Trophoblast cell (in vitro differentiated cells and primary cell): Measurements from ENCODE around the gene RBM23.

Experiments
- DNase-seq, 2 donors: peaks; one replicate each; pipeline ENCODE4 v3.0.0-alpha.2; 2016
- H2AFZ ChIP-seq: 2 replicates; pipeline ENCODE4 v1.6.1; 2013; ENCODE audit warnings: low read length, moderate library complexity, mild to moderate bottlenecking; ENCODE audit not compliant: insufficient read depth, poor library complexity
- H2AK5ac ChIP-seq: 2 replicates; pipeline ENCODE4 v1.6.1; 2013; ENCODE audit warnings: mild to moderate bottlenecking, low read length
- H2BK120ac ChIP-seq: 2 replicates; pipeline ENCODE4 v1.6.1; 2013; ENCODE audit warnings: low read length, mild to moderate bottlenecking, moderate library complexity; ENCODE audit not compliant: insufficient read depth, poor library complexity
- H2BK12ac ChIP-seq: 2 replicates; pipeline ENCODE4 v1.6.1; 2013; ENCODE audit warnings: mild to moderate bottlenecking, low read length, moderate library complexity
- H2BK5ac ChIP-seq: 2 replicates; pipeline ENCODE4 v1.6.1; 2013; ENCODE audit warnings: low read length, low read depth, moderate library complexity, mild to moderate bottlenecking; ENCODE audit not compliant: poor library complexity
- H3K14ac ChIP-seq: 2 replicates; pipeline ENCODE4 v1.6.1; 2013; ENCODE audit warnings: mild to moderate bottlenecking, low read length
- H3K18ac ChIP-seq: 2 replicates; pipeline ENCODE4 v1.6.1; 2013; ENCODE audit warnings: mild to moderate bottlenecking, low read length
- H3K23ac ChIP-seq: 2 replicates; pipeline ENCODE4 v1.6.1; 2013; ENCODE audit warnings: low read length
- H3K27ac ChIP-seq: 2 replicates; pipeline ENCODE4 v1.5.1; 2013; ENCODE audit warnings: low read depth, mild to moderate bottlenecking, inconsistent platforms, low read length, moderate library complexity
- H3K27me3 ChIP-seq: 2 replicates; pipeline ENCODE4 v1.6.1; 2013; ENCODE audit warnings: inconsistent platforms, mild to moderate bottlenecking, low read length, moderate library complexity; ENCODE audit not compliant: insufficient read depth
- H3K36me3 ChIP-seq, 2 experiments: 1 replicate in 1 of 2; 2 replicates in 1 of 2; pipeline ENCODE4 v1.6.1; 2013; ENCODE audit warnings: low read length in 2 of 2, mild to moderate bottlenecking in 2 of 2, moderate library complexity in 1 of 2; ENCODE audit not compliant: insufficient read depth in 2 of 2, control insufficient read depth in 1 of 2
- H3K4ac ChIP-seq: 2 replicates; pipeline ENCODE4 v1.6.1; 2013; ENCODE audit warnings: low read depth, mild to moderate bottlenecking, low read length, moderate library complexity
- H3K4me1 ChIP-seq, 2 experiments: 1 replicate in 1 of 2; 2 replicates in 1 of 2; pipeline ENCODE4 v1.6.1; 2013; ENCODE audit warnings: low read length in 2 of 2, mild to moderate bottlenecking in 2 of 2, moderate library complexity in 1 of 2; ENCODE audit not compliant: insufficient read depth in 2 of 2, control insufficient read depth in 1 of 2
- H3K4me2 ChIP-seq: 2 replicates; pipeline ENCODE4 v1.6.1; 2013; ENCODE audit warnings: inconsistent platforms, mild to moderate bottlenecking, low read length, moderate library complexity
- H3K4me3 ChIP-seq: 2 replicates; pipeline ENCODE4 v1.5.1; 2013; ENCODE audit warnings: mild to moderate bottlenecking, low read depth, low read length, inconsistent platforms
- H3K79me1 ChIP-seq: one replicate; pipeline ENCODE4 v1.6.1; 2013; ENCODE audit warnings: low read length
- H3K79me2 ChIP-seq: 2 replicates; pipeline ENCODE4 v1.6.1; 2013; ENCODE audit warnings: low read length, mild to moderate bottlenecking; ENCODE audit not compliant: control insufficient read depth, insufficient read depth, poor library complexity
- H3K9ac ChIP-seq: 2 replicates; pipeline ENCODE4 v1.6.1; 2013; ENCODE audit warnings: mild to moderate bottlenecking, low read length
- H3K9me3 ChIP-seq: 2 replicates; pipeline ENCODE4 v1.6.1; 2013; ENCODE audit warnings: low read depth, mild to moderate bottlenecking, control low read depth, inconsistent platforms, low read length; ENCODE audit not compliant: insufficient read depth
- H4K12ac ChIP-seq: 2 replicates; pipeline ENCODE4 v1.6.1; 2013; ENCODE audit warnings: low read depth, mild to moderate bottlenecking, low read length, moderate library complexity
- H4K8ac ChIP-seq: 2 replicates; pipeline ENCODE4 v1.6.1; 2013; ENCODE audit warnings: low read depth, mild to moderate bottlenecking, low read length, moderate library complexity
- H4K91ac ChIP-seq: one replicate; pipeline ENCODE4 v1.6.1; 2013; ENCODE audit warnings: low read depth, mild to moderate bottlenecking, low read length, moderate library complexity
- WGBS: extraction: QIAGEN DNeasy Blood & Tissue Kit; methylation state at CpG from one replicate; pipeline ENCODE4 v1.1.7; 2013; ENCODE audit warnings: missing lambda C conversion rate; ENCODE audit not compliant: insufficient read length, insufficient coverage; ENCODE audit errors: extremely low coverage; 5-methylcytosine and 5-hydroxymethylcytosine counted together

RBM23 gene

DNA sequence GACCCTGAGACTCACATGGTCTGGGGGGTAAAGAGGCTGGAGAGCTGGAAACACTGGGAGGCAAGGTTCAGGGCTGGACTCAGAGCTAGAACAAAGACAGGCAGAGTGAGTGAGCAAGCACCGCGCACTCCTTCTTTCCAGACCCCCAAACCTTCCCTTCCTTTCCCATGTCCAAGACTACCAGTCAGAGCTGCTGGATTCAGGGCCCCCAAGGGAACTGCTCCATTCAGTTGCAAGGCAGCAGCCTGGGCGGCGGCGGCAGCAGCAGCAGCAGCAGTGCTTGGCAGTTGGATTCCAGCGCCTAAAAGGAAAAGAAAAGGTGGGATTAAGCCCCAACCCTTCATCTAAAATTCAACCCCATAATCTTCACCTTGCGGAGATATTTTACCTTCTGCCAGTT, 17.1 kb downstream of the RBM23 start:
- no CpG with 5 or more reads among the region's 7 CpGs for WGBS
- Histone ChIP-seq H3K27ac (no peak overlapping the region), H3K4me1 (peaks cover 4 to 5% of the 10 kb centered on the region in 2 experiments), H3K4me3 (no peak overlapping the region), H2BK5ac (no peak overlapping the region), H3K14ac (no peak overlapping the region), H3K79me1 (no peaks in the 10 kb centered on the region), H2AK5ac (no peak overlapping the region), H4K12ac (no peak overlapping the region), H2BK120ac (no peak overlapping the region), H2AFZ (no peak overlapping the region), H3K4ac (no peak overlapping the region), H3K18ac (no peak overlapping the region), H4K8ac (no peak overlapping the region), H4K91ac (no peak overlapping the region), H3K23ac (no peak overlapping the region), H2BK12ac (no peak overlapping the region), H3K27me3 (no peaks in the 10 kb centered on the region), H3K4me2 (no peak overlapping the region), H3K79me2 (no peaks in the 10 kb centered on the region), H3K9me3 (peaks cover 2% of the 10 kb centered on the region), H3K9ac (no peak overlapping the region), H3K36me3 (peaks cover 41 to 52% of the 10 kb centered on the region in 2 experiments)
- DNase-seq = no peak

DNA sequence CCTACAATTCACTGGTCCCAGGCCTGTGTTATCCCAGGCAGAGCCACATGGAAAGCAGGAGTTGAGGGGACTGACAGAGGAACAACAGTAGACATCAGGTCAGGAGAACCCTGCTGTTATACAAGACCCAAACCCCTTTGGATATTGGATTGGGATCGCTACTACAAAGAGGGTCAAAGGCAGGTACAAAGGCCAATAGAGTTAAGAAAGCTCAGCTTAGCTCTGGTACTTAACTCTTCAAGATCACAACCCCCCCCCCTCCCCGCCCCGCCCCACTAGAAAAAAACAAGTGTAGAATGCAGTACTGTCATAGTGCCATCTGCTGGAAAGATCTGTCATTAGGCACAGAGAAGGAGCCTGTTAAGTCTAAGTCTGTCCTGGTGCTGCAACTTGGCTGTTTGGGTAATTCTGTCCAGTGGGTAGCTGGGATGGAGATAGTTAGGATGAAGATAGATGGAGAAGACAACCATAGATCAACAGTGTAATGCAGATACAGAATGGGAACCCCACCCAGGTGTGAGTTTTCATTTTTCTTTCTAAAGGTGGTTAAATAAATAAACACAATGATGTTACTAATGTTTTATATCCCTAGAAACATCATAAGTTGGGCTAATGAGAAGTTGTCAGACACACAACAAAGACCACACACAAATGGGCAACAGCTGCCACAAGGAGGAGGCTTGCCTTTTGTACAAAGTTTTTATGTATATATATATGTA, 18.7 kb downstream of the RBM23 start:
- no peak overlapping the region for H3K27ac ChIP-seq
- H4K12ac ChIP-seq = no peak overlapping the region
- H3K9ac ChIP-seq = no peak overlapping the region
- no peak overlapping the region for H2BK12ac ChIP-seq
- H3K18ac ChIP-seq = no peak overlapping the region
- WGBS = no CpG with 5 or more reads among the region's 3 CpGs
- H3K14ac ChIP-seq = no peak overlapping the region
- H3K79me2 ChIP-seq = no peaks in the 10 kb centered on the region
- H4K8ac ChIP-seq = no peak overlapping the region
- H3K4me1 ChIP-seq = peaks cover 4 to 5% of the 10 kb centered on the region in 2 experiments
- H3K4ac ChIP-seq = no peak overlapping the region
- H3K4me3 ChIP-seq = no peak overlapping the region
- no peak overlapping the region for H2BK120ac ChIP-seq
- no peaks in the 10 kb centered on the region for H3K27me3 ChIP-seq
- no peak overlapping the region for H3K23ac ChIP-seq
- peaks cover 31 to 39% of the 10 kb centered on the region in 2 experiments for H3K36me3 ChIP-seq
- H2AFZ ChIP-seq = no peak overlapping the region
- no peak overlapping the region for H2AK5ac ChIP-seq
- no peaks in the 10 kb centered on the region for H3K79me1 ChIP-seq
- peak; percentile 29 to 77 for DNase-seq
- no peak overlapping the region for H4K91ac ChIP-seq
- H3K4me2 ChIP-seq = no peak overlapping the region
- no peaks in the 10 kb centered on the region for H3K9me3 ChIP-seq
- H2BK5ac ChIP-seq = no peak overlapping the region

DNA sequence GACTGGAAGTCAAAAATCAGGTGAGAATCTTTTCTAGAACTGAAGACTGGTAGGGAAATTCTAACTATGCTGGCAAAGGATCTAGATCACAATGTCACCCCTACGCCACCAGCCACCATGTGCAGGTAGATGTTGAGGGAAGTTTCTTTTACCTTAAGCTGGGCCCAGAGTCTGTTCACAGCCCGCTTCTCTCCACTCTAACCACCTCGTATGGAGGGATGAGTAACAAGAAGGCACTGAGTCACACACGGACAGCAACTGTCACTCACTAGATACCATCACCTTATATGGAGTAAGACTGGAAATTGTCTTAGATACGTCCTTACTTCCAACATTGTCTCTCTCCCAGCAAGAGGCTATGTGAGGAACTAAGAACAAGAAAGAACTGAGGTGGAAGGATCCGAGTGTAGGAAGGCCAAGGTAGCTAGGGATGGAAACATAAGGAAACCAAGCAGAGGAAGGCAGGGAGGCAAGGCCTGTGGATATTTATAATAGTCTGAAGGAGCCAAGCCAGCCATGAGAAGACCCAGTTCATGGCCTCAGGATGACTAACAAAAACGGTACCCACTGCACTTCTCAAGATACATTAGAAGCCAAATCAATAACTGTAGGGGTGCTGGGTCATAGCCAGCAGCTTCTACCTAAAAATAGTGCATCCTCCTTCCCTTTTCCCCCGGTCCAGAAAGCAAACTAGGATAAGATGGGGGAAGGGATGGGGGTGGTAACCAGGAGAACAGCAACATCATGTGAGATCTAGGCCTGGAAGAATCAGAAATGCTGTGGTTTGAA, 20.5 kb downstream of the RBM23 start:
- Histone ChIP-seq H4K8ac (no peak overlapping the region), H2BK5ac (peak overlapping the region; percentile 19), H3K4ac (no peak overlapping the region), H3K4me3 (no peak overlapping the region), H3K79me1 (no peaks in the 10 kb centered on the region), H2BK120ac (no peak overlapping the region), H3K18ac (no peak overlapping the region), H2BK12ac (no peak overlapping the region), H3K4me1 (peaks cover 4 to 5% of the 10 kb centered on the region in 2 experiments), H3K79me2 (no peaks in the 10 kb centered on the region), H4K12ac (no peak overlapping the region), H3K27ac (peak overlapping the region; percentile 21), H2AK5ac (no peak overlapping the region), H3K4me2 (no peak overlapping the region), H3K27me3 (no peaks in the 10 kb centered on the region), H4K91ac (no peak overlapping the region), H2AFZ (no peak overlapping the region), H3K36me3 (peaks cover 21 to 24% of the 10 kb centered on the region in 2 experiments), H3K9me3 (no peaks in the 10 kb centered on the region), H3K14ac (no peak overlapping the region), H3K9ac (no peak overlapping the region), H3K23ac (no peak overlapping the region)
- DNase-seq = peak; percentile 62 to 76
- no CpG with 5 or more reads among the region's 8 CpGs for WGBS

DNA sequence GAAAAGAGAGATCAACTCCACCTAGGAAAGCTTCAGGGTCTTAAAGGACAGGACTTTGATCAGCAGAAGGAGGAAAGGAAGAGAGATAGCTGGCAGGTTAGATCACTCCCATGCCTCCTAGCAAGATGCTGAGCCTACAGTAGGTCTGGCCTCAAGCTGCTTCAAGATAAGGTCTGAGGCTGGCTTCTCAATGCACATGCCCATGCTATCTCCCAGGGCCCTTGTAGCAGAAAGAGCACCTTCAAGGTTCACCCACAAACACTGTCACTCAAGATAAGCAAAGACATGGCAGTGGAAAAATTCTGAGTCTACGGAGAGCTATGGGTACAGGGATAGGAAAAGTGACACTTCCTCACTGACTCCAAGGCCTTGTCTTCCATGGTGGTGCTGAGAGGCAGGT, 21.6 kb downstream of the RBM23 start:
- no peak overlapping the region for H2AFZ ChIP-seq
- H2BK5ac ChIP-seq = no peak overlapping the region
- no peaks in the 10 kb centered on the region for H3K79me1 ChIP-seq
- no peak overlapping the region for H4K91ac ChIP-seq
- no peak overlapping the region for H2BK120ac ChIP-seq
- no peak overlapping the region for H2AK5ac ChIP-seq
- H3K23ac ChIP-seq = no peak overlapping the region
- H3K9me3 ChIP-seq = no peaks in the 10 kb centered on the region
- no peak overlapping the region for H3K14ac ChIP-seq
- H3K27ac ChIP-seq = no peak overlapping the region
- peaks cover 14 to 17% of the 10 kb centered on the region in 2 experiments for H3K36me3 ChIP-seq
- H3K4me1 ChIP-seq = peaks cover 4 to 5% of the 10 kb centered on the region in 2 experiments
- no peak overlapping the region for H4K12ac ChIP-seq
- H3K9ac ChIP-seq = no peak overlapping the region
- no peak overlapping the region for H3K18ac ChIP-seq
- H3K4me2 ChIP-seq = no peak overlapping the region
- WGBS = no CpG with 5 or more reads among the region's 1 CpG
- no peak overlapping the region for H2BK12ac ChIP-seq
- no peak overlapping the region for H3K4ac ChIP-seq
- DNase-seq = no peak
- no peaks in the 10 kb centered on the region for H3K27me3 ChIP-seq
- H3K4me3 ChIP-seq = no peak overlapping the region
- H4K8ac ChIP-seq = no peak overlapping the region
- H3K79me2 ChIP-seq = no peaks in the 10 kb centered on the region
